GM12865 (cell line): ENCODE data around the gene RAB26.

Experiments
- DNase-seq: peaks from one replicate; pipeline ENCODE4 v3.0.0; 2010; ENCODE audit warnings: low read depth
- H3K4me3 ChIP-seq: 2 replicates; pipeline ENCODE4 v1.5.1; 2011; ENCODE audit warnings: mild to moderate bottlenecking, low read depth, low read length, control low read depth
- CTCF ChIP-seq: IDR thresholded peaks from 2 replicates; pipeline ENCODE4 v1.5.1; 2011; ENCODE audit warnings: low read length, control low read depth, low read depth, inconsistent platforms; ENCODE audit not compliant: insufficient read depth; ENCODE audit errors: missing control alignments

RAB26 gene

GRCh38 chr16:2163211-2163881, 14.9 kb downstream of the RAB26 start:
- no peak for DNase-seq
- no peak for TF ChIP-seq CTCF
- no peak overlapping the region for H3K4me3 ChIP-seq

- TF ChIP-seq CTCF: no peak
- H3K4me3 ChIP-seq: no peak overlapping the region
- DNase-seq: no peak
These were observed 17.4 kb downstream of the RAB26 start for GRCh38 chr16:2165861-2166260.

- no peak for DNase-seq
- H3K4me3 ChIP-seq: no peak overlapping the region
- TF ChIP-seq CTCF: no peak
These were observed 18.0 kb downstream of the RAB26 start for GRCh38 chr16:2166263-2167067.

GRCh38 chr16:2167068-2167638, 18.7 kb downstream of the RAB26 start:
- H3K4me3 ChIP-seq: no peak overlapping the region
- no peak for DNase-seq
- TF ChIP-seq CTCF: no peak

GRCh38 chr16:2170080-2170479, 21.7 kb downstream of the RAB26 start:
- no peak for DNase-seq
- no peak overlapping the region for H3K4me3 ChIP-seq
- no peak for TF ChIP-seq CTCF

GRCh38 chr16:2170587-2171435, 22.4 kb downstream of the RAB26 start:
- no peak for DNase-seq
- no peak for TF ChIP-seq CTCF
- H3K4me3 ChIP-seq: no peak overlapping the region
